DMS153 (cell line): ENCODE data around the gene IGF2R.

Source experiments
- DNase-seq: peaks from one replicate; lab custom pipeline; 2025; lab: John Stamatoyannopoulos, UW

IGF2R gene

GRCh38 chr6:160027076-160027475, 58.2 kb downstream of the IGF2R start:
- DNase-seq: no peak

GRCh38 chr6:160027931-160028330, 59.0 kb downstream of the IGF2R start:
- DNase-seq: no peak

- no peak for DNase-seq
These were observed 59.8 kb downstream of the IGF2R start for GRCh38 chr6:160028487-160029275.

- no peak for DNase-seq
These were observed 60.6 kb downstream of the IGF2R start for GRCh38 chr6:160029525-160029924.

GRCh38 chr6:160030103-160030502, 61.2 kb downstream of the IGF2R start:
- no peak for DNase-seq

- DNase-seq: no peak
These were observed 62.6 kb downstream of the IGF2R start for GRCh38 chr6:160031442-160031841.

GRCh38 chr6:160031871-160032270, 63.0 kb downstream of the IGF2R start:
- no peak for DNase-seq

GRCh38 chr6:160032538-160032937, 63.7 kb downstream of the IGF2R start:
- DNase-seq: no peak

- no peak for DNase-seq
These were observed 65.4 kb downstream of the IGF2R start for GRCh38 chr6:160034036-160034930.

GRCh38 chr6:160035241-160035640, 66.4 kb downstream of the IGF2R start:
- DNase-seq: no peak

- DNase-seq: no peak
These were observed 66.9 kb downstream of the IGF2R start for GRCh38 chr6:160035693-160036330.

GRCh38 chr6:160036331-160036695, 67.4 kb downstream of the IGF2R start:
- no peak for DNase-seq

- no peak for DNase-seq
These were observed 67.9 kb downstream of the IGF2R start for GRCh38 chr6:160036790-160037206.

GRCh38 chr6:160038479-160038878, 69.6 kb downstream of the IGF2R start:
- DNase-seq: no peak

GRCh38 chr6:160039441-160039840, 70.6 kb downstream of the IGF2R start:
- DNase-seq: no peak

- DNase-seq: no peak
These were observed 71.2 kb downstream of the IGF2R start for GRCh38 chr6:160040055-160040454.

GRCh38 chr6:160040527-160041264, 71.8 kb downstream of the IGF2R start:
- no peak for DNase-seq

- DNase-seq: no peak
These were observed 72.7 kb downstream of the IGF2R start for GRCh38 chr6:160041608-160042007.

- no peak for DNase-seq
These were observed 73.3 kb downstream of the IGF2R start for GRCh38 chr6:160042014-160042773.

GRCh38 chr6:160042788-160043301, 74.0 kb downstream of the IGF2R start:
- no peak for DNase-seq

GRCh38 chr6:160043784-160044183, 74.9 kb downstream of the IGF2R start:
- no peak for DNase-seq
